Activated naive CD4-positive, alpha-beta T cell treated with anti-CD3 and anti-CD28 coated beads, Interleukin-2, amount 50 U/mL, for 16 hours (primary cell): ENCODE results near the gene GRAMD4.
"Not testable (repeated sequence)": the region's sequence is repeated elsewhere in the genome, so short reads cannot be mapped to it uniquely, and the experiment has no call there.

ENCODE experiments used
- DNase-seq: peaks from one replicate; pipeline ENCODE4 v3.0.0-alpha.2; 2020

The GRAMD4 gene

DNA sequence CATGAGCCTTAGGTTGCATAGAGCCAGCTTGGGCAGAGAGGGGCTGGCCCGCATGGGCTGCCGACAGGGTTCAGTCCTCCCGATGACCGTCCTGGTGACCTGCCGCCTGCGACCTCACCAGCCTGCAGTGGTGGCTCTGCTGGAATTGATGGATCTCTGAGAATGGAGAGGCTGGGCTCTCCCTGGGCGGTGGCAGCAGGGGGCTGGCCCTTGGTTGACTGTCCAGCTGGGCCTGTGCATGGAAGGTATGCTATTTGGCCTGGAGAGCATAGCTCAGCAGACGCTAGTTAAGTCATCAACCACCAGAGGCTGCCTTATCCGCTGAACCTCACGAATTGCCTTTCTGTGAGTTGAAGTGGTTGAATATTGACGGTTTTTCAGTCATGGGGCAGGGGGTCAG is 19.7 kb downstream of the GRAMD4 start:
- DNase-seq, result no peak

DNA sequence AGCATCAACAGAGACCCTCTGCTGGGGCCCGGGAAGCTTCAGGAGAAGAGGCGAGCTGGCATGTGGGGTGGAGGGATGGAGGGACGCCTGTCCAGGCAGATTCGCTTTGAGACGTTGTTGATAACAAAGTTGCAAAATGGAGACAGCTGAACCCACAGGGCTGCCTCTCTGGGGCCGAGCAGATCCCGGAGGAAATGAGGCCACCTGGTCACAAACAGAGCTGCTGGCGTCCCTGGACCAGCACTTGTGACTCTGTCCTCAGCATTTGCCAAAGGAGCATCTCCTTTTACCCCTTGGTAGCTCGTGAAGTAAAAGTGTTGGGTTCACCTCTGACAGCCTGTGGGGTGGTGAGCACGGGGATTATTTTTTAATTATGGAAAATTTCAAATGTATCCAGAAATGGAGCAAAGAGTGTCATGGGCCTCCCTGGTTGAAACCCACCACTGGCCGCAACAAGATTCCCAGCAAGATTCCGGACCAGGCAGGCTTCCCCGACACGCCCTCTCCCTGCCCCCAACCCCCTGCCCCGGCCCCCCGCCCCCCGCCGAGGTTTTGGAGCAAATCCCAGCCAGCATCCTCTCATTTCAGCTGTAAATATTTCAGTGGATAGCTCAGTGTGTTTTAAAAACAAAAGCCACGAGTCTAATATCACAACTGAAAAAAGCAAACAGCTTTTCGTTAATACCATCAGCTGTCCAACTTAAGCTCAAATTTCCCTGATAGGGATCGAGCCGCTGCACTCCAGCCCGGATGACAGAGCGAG is 20.3 kb downstream of the GRAMD4 start:
- no peak for DNase-seq

DNA sequence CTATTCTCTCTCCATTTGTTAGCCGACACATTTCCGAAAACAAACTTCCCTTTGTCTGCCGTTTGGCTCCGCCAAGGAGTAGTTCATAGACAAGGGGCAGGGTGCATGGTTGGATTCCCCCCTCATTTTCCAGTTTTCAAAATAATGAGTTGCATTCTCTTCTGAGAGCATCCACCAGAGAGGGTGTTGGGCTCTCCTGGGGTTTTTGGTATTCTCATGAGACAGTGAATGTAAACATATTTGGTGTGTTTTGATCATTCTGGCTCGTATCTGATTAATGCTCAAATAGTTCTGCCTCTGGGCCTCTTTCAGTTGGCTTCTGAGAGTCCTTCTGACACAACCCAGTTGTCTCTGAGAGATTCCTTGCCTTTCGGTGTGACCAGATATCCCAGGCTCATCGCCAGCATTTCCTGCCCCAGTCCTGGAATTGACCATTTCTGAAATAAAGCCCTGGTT is 21.7 kb downstream of the GRAMD4 start:
- no peak for DNase-seq

DNA sequence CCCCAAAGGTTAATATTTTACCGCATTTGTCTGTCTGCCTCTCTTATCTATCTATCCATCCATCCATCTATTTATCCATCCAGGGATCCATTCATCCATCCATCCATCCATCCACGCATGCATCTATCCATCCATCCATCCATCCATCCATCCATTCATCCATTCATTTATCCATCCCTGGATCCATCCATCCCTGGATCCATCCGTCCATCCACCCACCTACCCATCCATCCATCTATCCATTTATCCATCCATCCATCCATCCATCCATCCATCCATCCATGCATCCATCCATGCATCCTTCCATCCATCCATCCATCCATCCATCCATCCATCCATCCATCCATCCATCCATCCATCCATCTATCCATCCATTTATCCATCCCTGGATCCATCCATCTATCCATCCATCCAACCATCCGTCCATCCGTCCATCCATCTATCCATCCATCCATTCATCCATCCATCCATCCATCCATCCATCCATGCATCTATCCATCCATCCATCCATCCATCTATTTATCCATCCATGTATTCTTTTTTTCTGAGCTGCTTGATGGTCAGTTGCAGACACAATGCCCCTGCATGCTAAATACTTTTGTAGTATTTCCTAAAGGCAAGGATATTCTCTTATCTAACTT is 22.8 kb downstream of the GRAMD4 start:
- not testable (repeated sequence) for DNase-seq

DNA sequence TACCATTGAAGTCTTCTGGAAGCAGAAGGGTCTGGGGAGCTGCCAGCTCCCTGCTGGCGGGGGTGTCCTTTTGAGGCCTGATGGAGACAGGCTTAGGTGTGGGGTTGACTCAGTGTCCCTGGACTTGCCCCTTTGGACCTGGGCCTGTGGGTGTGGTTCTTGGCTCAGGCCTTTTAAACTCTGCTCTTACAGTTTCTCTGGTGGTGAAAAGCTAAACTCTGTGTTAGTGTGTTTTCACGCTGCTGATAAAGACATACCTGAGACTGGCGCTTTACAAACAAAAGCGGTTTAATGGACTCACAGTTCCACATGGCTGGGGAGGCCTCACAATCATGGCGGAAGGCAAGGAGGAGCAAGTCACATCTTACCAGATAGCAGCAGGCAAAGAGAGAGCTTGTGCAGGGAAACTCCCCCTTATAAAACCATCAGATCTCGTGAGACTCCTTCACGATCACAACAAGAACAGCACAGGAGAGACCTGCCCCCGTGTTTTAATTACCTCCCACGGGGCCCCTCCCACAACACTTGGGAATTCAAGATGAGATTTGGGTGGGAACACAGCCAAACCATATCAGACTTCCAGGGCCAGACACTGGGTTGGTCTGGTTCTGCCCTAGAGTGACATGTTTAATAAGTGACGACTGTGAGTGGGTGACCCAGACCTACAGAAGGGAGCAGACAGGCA is 26.5 kb downstream of the GRAMD4 start:
- no peak for DNase-seq

DNA sequence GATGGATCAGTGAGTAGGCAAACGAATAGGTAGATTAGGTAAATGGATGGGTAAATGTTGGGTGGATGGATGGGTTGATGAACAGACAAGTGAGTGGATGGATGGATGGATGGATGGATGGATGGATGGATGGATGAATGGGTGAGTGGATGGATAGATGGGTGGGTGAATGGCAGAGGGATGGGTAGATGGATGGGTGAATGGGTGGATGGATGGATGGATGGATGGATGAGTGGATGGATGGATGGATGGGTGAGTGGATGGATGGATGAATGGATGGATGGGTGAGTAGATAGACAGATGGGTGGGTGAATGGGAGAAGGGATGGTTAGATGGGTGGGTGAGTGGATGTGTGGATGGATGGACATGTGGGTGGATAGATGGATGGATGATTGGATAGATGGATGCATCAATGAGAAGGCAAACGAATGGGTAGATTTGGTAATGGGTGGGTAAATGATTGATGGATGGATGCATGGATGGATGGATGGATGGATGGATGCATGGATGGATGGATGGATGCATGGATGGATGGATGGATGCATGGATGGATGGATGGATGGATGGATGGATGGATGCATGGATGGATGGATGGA is 28.1 kb downstream of the GRAMD4 start:
- not testable (repeated sequence) for DNase-seq

DNA sequence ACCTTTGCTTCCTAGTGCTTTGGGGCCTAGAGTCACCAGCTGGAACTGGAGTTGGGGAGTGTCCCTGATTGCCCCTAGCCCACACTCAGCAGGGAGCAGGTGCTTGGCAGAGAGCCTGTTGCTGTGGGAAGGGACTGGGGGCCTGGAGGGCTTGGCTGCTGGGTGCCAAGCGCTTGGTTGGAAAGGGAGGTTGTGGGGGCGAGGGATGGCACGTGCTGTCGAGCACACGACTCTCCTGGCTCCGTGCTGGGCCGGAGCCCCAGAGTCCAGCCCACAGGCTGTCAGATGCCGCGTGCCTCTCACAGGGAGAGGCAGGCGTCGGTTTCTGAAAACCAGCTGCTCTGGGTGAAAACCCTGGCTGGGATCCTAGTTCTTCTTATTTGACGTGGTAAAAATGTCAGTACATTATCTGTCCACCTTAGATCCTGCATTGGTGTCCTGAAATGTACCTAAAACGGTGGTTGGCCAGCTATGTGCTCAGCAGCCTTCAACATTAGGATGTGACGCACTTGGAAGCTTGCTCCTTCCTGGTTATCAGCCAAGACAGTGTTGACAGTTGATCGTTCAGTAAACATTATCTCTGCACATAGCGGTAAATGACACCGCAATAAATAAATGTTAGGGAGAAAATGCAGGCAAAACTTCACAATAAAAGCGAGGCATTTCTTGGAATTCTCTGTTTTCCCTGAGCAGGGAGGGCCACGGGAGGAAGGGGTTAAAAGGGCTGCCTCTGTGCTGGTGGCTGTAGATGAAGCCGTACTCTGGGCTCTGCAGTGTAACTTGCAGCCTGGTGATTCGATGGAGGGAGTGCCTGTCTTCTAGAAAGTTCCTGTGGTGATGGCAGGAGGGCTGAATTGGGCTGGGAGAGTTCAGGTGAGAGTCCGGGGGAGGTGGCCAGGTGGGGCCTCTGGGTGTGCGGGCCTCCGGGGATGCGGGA is 29.2 kb downstream of the GRAMD4 start:
- DNase-seq, result no peak

DNA sequence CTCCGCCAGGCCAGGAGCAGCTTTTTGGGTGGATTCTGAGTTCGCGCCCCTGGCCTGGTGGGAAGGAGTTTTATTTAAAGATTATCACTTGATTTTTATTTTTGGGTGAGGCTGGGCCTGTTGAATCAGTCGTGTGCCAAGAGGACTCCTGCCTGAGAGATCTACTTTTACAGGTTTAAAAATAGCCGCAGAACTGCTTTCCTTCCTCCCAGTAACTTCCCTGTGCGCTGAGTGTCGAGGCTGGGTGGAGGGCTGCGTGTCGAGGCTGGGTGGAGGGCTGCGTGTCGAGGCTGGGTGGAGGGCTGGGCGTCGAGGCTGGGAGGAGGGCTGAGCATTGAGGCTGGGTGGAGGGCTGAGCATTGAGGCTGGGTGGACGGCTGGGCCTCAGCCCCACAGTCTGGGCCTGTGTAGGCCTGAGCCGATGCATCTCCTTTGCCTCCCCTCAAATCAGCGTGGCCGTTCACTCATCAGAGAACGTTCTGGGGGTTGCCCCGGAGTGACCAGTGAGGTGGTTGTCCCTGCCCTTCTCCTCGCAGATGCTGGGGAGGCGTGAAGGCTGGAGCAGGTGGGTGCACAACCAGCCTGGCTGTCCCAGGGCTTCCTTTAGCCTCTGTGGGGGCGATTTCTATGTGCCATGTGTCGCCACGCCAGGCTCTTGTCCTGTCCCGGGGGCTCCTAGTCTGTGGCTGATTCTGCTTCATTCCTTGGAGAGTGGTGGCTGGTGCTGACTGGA is 30.1 kb downstream of the GRAMD4 start:
- no peak for DNase-seq

DNA sequence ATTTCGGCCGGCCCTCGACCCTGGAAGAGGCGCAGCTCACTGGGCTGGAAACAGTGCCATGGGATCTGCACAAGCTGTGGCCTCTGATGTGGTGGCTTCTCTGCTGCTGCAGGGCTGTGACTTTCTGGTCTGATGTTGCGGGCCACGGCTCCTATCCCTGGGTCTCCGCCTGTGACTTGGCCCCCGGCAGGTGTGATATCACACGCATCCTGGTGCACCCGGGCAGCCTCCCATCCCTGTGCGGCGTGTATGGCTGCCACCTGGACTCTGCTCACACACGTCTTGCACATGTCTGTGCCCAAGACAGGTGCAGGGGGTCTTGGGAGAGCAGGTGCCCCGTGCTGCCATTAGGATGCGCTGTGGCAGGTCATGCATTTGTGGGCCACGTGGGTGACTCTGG is 31.1 kb downstream of the GRAMD4 start:
- no peak for DNase-seq

DNA sequence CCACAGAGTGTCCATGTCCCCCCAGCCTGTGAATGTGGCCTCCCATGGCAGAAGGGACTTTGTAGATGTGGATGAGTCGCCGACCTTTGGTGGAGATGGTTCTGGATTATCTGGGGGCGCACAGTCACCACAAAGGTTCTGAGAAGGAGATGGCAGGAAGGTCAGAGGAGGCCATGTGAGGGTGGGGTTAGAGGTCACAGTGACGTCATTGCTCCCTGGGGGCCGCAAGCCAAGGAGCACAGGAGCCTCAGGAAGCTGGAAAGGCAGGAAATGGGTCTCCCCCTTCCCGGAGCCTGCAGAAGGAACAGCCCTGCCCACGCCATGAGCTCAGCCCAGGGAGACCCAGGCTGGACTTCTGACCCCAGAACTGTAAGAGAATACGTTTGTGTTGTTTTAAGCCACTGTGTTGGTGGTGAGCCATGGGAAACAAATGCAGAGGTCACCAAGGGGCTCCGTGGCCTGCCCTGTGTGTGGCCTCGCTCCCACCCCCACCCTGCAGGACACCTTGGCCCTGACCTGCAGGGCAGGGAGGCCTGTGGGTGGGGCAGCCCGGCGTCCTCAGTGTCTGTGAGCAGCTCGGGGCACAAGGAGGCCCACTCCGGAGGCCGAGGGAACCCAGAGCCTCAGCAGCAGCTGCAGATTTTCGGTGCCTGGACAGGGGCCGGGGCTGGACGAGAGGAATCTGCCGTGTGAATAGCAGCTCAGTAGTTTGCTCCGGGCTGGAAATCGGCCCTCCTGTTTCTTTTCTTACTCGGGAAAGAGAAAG is 32.1 kb downstream of the GRAMD4 start:
- no peak for DNase-seq

DNA sequence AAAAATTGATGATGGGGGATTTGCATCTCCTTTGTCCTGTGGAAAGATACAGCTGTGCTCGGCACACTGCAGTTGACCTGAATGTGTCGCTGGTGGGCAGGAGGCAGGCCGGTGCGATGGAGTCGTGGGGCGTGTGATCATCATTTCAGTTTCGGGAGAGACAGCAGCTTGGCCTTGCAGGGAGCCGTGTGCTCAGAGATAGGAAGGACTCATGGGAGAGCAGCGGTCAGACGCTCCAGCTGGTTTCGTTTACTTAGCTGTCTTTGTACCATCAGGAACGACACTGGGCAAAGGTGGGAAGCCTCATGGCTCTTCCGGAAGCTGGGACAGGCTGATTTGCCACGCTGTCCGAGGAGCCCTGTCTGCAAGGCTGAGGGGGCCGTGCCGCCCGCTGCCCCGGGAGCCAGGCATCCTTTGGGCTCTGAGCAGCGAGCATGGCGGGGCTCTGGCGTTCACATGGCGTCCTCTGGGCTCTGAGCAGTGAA is 32.7 kb downstream of the GRAMD4 start:
- no peak for DNase-seq

DNA sequence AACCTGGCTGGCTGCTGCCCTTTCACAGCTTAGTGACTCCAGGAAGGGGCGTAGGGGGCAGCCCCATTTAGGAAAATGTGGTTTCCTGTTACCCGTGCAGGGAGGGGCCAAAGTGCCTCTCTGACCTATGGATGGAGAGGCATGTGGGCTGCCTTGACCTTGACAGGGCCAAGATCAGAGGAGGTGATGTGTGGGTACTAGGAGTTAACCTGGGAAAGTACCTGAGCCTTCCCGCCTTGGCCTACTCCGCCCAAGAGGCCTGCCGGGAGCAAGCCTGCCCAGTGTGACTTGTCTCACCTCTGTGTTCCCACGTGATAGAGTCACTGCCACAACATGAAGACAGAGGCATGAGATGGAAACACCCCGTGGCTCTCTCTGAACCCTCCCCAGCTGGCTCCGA is 33.4 kb downstream of the GRAMD4 start:
- DNase-seq, result no peak

DNA sequence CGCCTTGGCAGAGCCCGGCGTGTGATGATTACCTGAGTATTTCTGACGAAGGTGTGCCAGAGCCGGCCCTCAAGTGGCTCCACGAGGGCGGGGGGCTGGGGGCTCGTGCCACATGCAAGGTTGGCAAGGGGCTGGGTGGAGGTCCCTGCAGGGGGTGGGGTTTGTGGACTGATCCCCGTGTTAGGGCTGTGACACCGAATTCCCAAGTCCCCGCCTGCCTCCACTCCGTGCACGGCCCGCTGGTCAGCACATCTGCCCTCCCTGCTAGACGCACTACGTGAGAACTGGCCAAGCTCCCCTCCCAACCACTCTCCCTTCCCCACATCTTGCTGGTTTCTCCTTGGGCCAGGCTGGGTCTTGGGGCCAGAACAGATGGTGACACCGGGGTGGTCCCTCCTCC is 34.2 kb downstream of the GRAMD4 start:
- DNase-seq, result no peak

DNA sequence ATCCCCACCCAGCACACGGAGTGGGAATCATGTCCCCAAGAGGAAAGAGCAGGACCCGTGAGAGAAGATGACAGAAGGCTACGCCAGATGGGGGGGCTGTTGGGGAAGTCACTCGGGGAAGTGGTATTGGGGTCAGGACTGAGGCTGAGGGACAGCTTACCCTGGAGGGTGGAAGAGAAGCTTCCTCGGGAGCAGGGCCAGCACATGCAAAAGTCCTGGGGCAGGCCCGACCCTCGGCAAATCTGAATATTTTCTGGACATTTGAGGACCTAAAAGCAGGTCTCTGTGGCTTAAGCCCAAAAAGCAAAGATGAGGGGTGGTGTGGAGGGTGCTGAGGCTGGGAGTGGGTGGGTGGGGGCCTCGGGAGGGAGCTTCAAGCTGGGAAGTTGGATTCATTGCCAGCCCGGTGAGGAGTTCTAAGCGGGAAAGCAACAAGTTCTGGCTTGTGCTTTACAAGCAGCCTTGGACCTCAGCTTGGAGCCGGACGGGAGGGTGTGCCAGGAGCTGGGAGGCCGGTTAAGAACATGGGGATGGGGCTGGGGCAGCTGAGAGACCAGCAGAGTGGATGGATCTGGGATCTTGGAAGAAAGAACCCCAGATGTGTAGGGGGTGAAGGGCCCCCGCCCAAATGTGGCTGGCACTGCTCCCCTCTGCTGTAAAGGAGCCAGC is 34.9 kb downstream of the GRAMD4 start:
- no peak for DNase-seq

DNA sequence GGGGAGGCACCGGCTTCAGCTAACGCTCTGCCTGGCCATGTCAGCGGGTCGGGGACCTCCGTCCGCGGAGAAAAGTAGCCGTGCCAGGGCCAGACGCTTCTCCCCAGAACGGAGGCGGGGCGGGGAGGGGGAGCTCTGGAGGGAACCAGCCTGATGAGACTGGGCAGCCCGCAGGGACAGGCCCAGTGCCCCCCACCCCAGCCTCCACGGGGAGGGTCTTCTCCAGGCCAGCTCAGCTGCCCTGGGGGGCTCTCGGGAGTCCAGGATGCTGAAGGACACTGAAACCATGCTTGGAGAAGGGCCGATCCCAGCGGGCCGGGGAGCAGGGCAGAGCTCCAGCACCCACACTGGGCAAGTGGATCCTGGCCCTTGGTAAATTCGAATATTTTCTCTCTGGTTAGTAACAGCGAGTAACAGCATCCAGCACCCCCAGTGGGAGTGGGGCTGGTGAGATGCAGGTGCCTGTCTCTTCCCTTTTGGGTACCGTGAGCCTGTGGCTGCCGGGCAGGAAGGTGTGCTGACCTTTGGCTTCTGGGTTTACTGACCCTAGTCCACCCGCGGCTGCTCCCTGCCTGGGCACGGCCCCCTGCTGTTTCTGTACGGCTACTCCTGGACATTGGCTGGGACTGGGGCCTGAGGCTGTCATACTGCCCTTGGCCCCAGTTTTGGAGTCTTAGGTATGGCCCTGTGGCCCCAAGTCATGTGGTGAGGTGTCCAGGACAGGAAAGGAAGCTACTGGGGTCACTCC is 35.8 kb downstream of the GRAMD4 start:
- no peak for DNase-seq

DNA sequence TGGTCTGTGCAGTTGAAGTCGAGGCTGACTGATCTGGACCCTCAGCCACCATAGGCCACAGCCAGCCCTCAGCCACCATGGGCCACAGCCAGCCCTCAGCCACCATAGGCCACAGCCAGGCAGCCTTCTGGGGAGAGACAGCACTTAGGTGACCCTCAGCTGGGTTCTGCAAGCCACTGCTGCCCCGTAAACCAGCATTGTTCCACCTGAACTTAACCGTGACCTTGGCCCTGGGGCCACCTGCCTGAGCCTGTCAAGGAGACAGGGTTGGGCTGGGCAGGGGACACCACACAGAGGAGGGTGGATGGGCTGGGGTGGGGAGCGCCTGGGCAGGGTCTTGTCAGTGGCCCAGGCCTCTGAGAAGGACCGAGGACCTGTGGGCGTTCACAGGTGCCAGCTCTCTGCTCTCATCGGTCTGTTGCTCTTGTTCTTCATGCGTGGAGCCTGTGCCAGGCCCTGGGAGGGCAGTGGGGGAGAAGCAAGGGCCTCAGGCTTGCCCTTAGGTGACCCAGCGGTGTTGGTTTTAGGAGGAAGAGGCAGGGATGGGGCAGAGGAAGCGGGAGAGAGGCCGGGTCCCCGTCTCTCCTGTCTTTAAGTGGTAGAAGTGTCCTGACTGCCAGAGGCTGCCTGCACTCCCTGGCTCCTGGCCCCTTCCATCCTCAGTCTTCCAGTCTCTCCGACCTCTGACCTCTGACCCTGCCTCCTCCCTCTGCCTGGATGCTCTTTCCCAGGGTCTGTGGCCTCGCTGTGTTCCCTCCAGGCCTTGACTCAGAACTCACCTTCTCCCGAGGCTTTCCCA is 36.9 kb downstream of the GRAMD4 start:
- no peak for DNase-seq

DNA sequence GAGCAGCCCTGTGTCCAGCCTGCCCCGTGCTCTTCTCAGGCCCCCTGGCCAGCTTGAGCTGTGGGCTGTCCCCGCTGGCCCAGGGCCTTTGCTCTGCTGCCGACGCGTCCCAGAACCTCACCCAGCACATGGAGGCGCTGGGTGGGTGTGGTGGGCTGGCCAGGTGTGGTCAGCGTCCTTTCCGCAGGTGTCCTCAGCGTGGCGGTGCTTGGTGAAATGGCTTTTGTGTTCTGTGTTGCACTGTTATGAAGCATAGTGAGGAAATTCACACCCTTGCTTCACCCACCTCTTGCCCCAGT is 37.4 kb downstream of the GRAMD4 start:
- no peak for DNase-seq

DNA sequence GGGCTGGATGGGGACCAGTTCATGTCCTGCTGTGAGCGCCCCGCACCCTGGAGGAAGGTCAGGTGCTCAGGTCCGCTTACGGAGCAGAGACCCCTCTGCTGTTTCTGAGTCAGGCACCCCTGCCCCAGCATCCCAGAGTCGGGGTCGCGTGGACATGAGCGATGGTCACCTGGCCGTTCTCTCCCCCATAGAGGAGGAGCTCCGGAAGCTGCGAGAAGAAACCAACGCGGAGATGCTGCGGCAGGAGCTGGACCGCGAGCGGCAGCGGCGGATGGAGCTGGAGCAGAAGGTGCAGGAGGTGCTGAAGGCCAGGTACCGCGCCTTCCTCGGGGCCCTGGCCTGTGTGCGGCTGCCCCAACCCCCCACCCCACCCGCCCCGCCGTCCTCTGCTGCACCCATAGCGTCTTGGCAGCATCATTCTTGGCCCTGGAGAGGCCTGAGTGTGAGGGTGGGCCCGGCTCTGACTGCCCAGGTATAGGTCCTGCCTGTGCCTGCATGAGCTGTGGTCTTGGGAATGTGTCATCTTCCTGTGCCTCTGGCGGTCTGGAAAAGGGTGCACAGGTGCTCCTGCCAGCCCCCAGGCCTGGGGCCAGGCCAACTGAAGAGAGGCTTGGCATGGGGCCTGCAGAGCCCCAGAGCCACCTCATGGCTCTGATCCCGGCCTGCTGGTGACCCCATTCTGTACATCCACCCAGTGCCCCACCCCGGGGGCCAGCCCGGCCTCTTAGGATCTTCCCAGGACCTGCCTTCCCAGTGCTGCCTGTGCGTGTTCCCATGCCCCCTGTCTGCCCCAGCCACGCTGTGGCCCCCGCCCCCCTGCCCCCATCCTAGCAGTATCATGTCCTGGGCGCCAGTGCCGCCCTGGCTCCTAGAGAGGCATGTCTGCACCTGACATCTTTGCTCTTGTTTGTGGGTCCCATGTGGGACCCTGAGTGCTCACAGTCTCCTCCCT is 38.1 kb downstream of the GRAMD4 start:
- no peak for DNase-seq
